NT2/D1 (cell line): ENCODE measurements around the gene UBE4B.

Source experiments
- SUZ12 ChIP-seq: IDR thresholded peaks from 2 replicates; pipeline ENCODE4 v1.6.1; 2011; ENCODE audit not compliant: insufficient read length, insufficient read depth; ENCODE audit errors: extremely low read depth
- YY1 ChIP-seq: IDR thresholded peaks from 2 replicates; pipeline ENCODE4 v1.6.1; 2011; ENCODE audit not compliant: insufficient read length, insufficient read depth
- ZNF274 ChIP-seq: IDR thresholded peaks from 2 replicates; pipeline ENCODE4 v1.6.1; 2011; ENCODE audit warnings: mild to moderate bottlenecking, low read depth, low read length

DNA sequence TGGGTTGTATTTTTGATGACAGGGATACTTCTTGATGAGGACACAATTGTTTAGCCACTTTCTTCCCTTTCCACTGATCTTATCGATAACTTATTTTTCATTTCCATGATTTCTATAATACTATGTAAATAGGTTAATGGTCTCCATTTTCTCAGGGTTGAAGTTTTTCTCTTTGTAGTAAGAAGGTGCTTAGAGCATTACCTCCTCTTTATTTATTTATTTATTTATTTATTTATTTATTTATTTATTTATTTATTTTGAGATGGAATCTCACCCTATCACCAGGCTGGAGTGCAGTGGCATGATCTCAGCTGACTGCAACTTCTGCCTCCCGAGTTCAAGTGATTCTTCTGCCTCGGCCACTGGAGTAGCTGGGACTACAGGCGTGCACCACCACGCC lies 70.4 kb downstream of the UBE4B start:
- TF ChIP-seq YY1 = no peak
- TF ChIP-seq ZNF274 = no peak
- no peak for TF ChIP-seq SUZ12
